GM23338 (cell line): ENCODE results near the gene YPEL1. TPM values are rescaled to one million over a fixed set of nuclear protein-coding genes. Genes with fewer than 3 reads are reported as not detected.

Source experiments
- ATAC-seq: fragments of 200-7000 bp; cut with Tn5 transposase; 3 replicates; pipeline ENCODE4 v1.9.1; 2020
- DNase-seq: peaks from one replicate; pipeline ENCODE4 v3.0.0-alpha.2; 2015; ENCODE audit warnings: low spot score
- H2AFZ ChIP-seq: fragments of 200-600 bp; sonication (generic); 2 replicates; pipeline ENCODE4 v1.8.0; 2016; ENCODE audit warnings: antibody characterized with exemption, mild to moderate bottlenecking, moderate library complexity
- H3F3A ChIP-seq: fragments of 200-600 bp; sonication (generic); replicated peaks from 2 replicates; pipeline ENCODE4 v1.8.0; 2017; ENCODE audit warnings: antibody characterized with exemption, mixed run types, low read depth
- H3K27ac ChIP-seq: fragments of 200-600 bp; sonication (generic); 2 replicates; pipeline ENCODE4 v1.6.1; 2016; ENCODE audit warnings: low read depth
- H3K27me3 ChIP-seq: fragments of 200-600 bp; sonication (generic); 2 replicates; pipeline ENCODE4 v1.8.0; 2016; ENCODE audit warnings: mild to moderate bottlenecking, mixed run types, moderate library complexity; ENCODE audit not compliant: insufficient read depth
- H3K36me3 ChIP-seq: fragments of 200-600 bp; sonication (generic); 2 replicates; pipeline ENCODE4 v1.8.0; 2016; ENCODE audit warnings: mild to moderate bottlenecking; ENCODE audit not compliant: insufficient read depth
- H3K4me1 ChIP-seq: fragments of 200-600 bp; sonication (generic); 2 replicates; pipeline ENCODE4 v1.8.0; 2016; ENCODE audit warnings: mild to moderate bottlenecking, moderate library complexity; ENCODE audit not compliant: insufficient read depth
- H3K4me2 ChIP-seq: fragments of 200-600 bp; sonication (generic); 2 replicates; pipeline ENCODE4 v1.7.1; 2017; ENCODE audit warnings: mixed run types
- H3K4me3 ChIP-seq: fragments of 200-600 bp; sonication (generic); 2 replicates; pipeline ENCODE4 v1.6.1; 2016; ENCODE audit warnings: mixed run types
- H3K79me2 ChIP-seq: fragments of 200-600 bp; sonication (generic); replicated peaks from 2 replicates; pipeline ENCODE4 v1.8.0; 2017; ENCODE audit warnings: mild to moderate bottlenecking; ENCODE audit not compliant: insufficient read depth
- H3K9me2 ChIP-seq: fragments of 200-600 bp; sonication (generic); 2 replicates; pipeline ENCODE4 v1.8.0; 2017; ENCODE audit not compliant: insufficient read depth
- H4K20me1 ChIP-seq: fragments of 200-600 bp; sonication (generic); replicated peaks from 2 replicates; pipeline ENCODE4 v1.8.0; 2017; ENCODE audit warnings: mild to moderate bottlenecking; ENCODE audit not compliant: insufficient read depth
- H3K27ac Mint-ChIP-seq: 2 replicates; pipeline ENCODE4 v1.8.0; 2020; ENCODE audit warnings: inconsistent platforms, mild to moderate bottlenecking, moderate library complexity, mixed read lengths
- H3K27me3 Mint-ChIP-seq: 3 replicates; pipeline ENCODE4 v1.8.0; 2022; ENCODE audit warnings: low read depth, mild to moderate bottlenecking, moderate library complexity, mixed read lengths, inconsistent platforms; ENCODE audit not compliant: insufficient read depth, poor library complexity
- H3K36me3 Mint-ChIP-seq: 3 replicates; pipeline ENCODE4 v1.8.0; 2021; ENCODE audit warnings: low read depth, mild to moderate bottlenecking, inconsistent platforms, moderate library complexity, mixed read lengths
- H3K4me1 Mint-ChIP-seq: 3 replicates; pipeline ENCODE4 v1.8.0; 2020; ENCODE audit warnings: mild to moderate bottlenecking, inconsistent platforms, mixed read lengths
- H3K4me3 Mint-ChIP-seq: 3 replicates; pipeline ENCODE4 v1.8.0; 2021; ENCODE audit warnings: moderate library complexity, mild to moderate bottlenecking, inconsistent platforms, mixed read lengths
- H3K9me3 Mint-ChIP-seq: 3 replicates; pipeline ENCODE4 v1.8.0; 2020; ENCODE audit warnings: moderate library complexity, mild to moderate bottlenecking, inconsistent platforms, mixed read lengths
- CREB1 ChIP-seq: fragments of 250-450 bp; sonication (Bioruptor Pico); IDR thresholded peaks from 2 replicates; pipeline ENCODE4 v1.5.0; 2020; ENCODE audit warnings: low read depth, mild to moderate bottlenecking, moderate library complexity
- EZH2 ChIP-seq: fragments of 200-600 bp; sonication (generic); IDR thresholded peaks from one replicate; pipeline ENCODE4 v1.8.0; 2017; ENCODE audit warnings: antibody characterized with exemption, mild to moderate bottlenecking, low read depth; ENCODE audit not compliant: unreplicated experiment
- EZH2phosphoT487 ChIP-seq: fragments of 200-600 bp; sonication (generic); IDR thresholded peaks from one replicate; pipeline ENCODE4 v1.8.1; 2018; ENCODE audit warnings: antibody characterized with exemption; ENCODE audit not compliant: unreplicated experiment
- JUNB ChIP-seq: IDR thresholded peaks from one replicate; pipeline ENCODE4 v1.6.1; 2016; ENCODE audit warnings: antibody characterized with exemption; ENCODE audit not compliant: unreplicated experiment
- NANOG ChIP-seq: IDR thresholded peaks from 2 replicates; pipeline ENCODE4 v1.6.1; 2016; ENCODE audit warnings: antibody characterized with exemption, borderline replicate concordance
- POLR2AphosphoS5 ChIP-seq: IDR thresholded peaks from 2 replicates; pipeline ENCODE4 v1.6.1; 2016; ENCODE audit warnings: antibody characterized with exemption, low read depth
- STAT1 ChIP-seq: IDR thresholded peaks from one replicate; pipeline ENCODE4 v1.6.1; 2016; ENCODE audit warnings: antibody characterized with exemption; ENCODE audit not compliant: unreplicated experiment
- ZNF114 ChIP-seq: fragments of 250-450 bp; sonication (Bioruptor Pico); IDR thresholded peaks from 2 replicates; pipeline ENCODE4 v1.5.0; 2020; ENCODE audit warnings: mild to moderate bottlenecking, moderate library complexity
- ZNF331 ChIP-seq: fragments of 250-450 bp; sonication (Bioruptor Pico); IDR thresholded peaks from 2 replicates; pipeline ENCODE4 v1.5.0; 2020; ENCODE audit warnings: low read depth, mild to moderate bottlenecking, moderate library complexity
- polyA plus RNA-seq: library from polyadenylated mRNA; unstranded; fragments of >200 nt; fragmentation: Nextera tagmentation; extraction: Ambion mirVana; gene quantifications from 2 replicates; pipeline ENCODE4 v1.2.1, GENCODE V29; 2016
- total RNA-seq: library from RNA; depleted of rRNA; stranded (reverse); fragments of >200 nt; shearing (Covaris generic); gene quantifications from 2 replicates; pipeline ENCODE4 v1.2.3, GENCODE V29; 2014
- TF ChIP-seq, protein P1 (sequence below): IDR thresholded peaks from one replicate; pipeline ENCODE4 v1.6.1; 2018; ENCODE audit warnings: antibody characterized with exemption; ENCODE audit not compliant: unreplicated experiment
- TF ChIP-seq, protein P2 (sequence below), 2 experiments: fragments of 200-600 bp in 1 of 2; sonication (generic) in 1 of 2; conservative IDR thresholded peaks; 2 replicates each; pipeline versions ENCODE4 v1.5.1 to v1.6.1; 2016 to 2017; ENCODE audit warnings: antibody characterized with exemption in 2 of 2, low read depth in 2 of 2, mild to moderate bottlenecking in 2 of 2, moderate library complexity in 1 of 2
- TF ChIP-seq, protein P3 (sequence below): fragments of 250-450 bp; sonication (Bioruptor Pico); IDR thresholded peaks from 2 replicates; pipeline ENCODE4 v1.5.0; 2020; ENCODE audit warnings: mild to moderate bottlenecking, moderate library complexity
- TF ChIP-seq, protein P4 (sequence below): IDR thresholded peaks from 2 replicates; pipeline ENCODE4 v1.6.1; 2016; ENCODE audit warnings: antibody characterized with exemption

YPEL1 gene
- total and polyA plus RNA-seq, 2 experiments from 2014 or later = 4.4 to 6.0 TPM

DNA sequence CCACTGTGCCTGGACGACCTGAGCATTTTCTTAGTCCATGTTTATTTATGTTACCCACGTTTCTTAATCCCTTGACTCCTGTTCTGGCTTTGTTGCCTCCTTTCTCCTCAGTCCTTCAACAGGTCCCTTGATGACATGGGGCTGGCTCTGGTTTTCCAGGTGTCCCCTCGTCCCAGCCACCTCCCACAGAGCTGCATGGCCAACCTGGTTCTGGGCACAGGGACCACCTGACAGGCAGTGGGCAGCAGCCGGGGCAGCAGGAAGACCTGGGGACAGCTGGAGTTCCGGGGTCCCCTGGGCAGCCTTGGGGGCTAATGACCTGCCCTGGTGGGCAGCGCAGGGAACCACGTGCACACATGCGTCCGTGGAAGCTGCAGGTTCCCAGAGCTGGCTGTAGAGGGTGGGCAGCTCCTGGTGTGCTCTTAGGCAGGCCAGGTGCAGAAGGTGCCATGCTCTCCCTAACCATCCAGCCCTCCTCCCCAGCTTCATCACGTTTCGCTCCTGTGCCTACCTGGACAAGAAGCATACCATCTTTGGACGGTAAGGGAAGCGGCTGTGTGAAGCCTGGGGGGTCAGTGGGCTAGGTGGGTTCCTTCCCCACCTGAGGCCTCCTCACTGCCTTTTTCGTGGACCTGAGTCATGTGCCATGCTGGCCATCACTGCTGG, 42.1 kb downstream of the YPEL1 start:
- no peaks in the 10 kb centered on the region for H3K36me3 ChIP-seq
- no peak overlapping the region for H2AFZ ChIP-seq
- Mint-ChIP-seq H3K9me3 (no peaks in the 10 kb centered on the region; the same call in 2 of the 3 replicates), H3K4me3 (no peak overlapping the region), H3K27ac (no peak overlapping the region), H3K27me3 (peaks cover 7% of the 10 kb centered on the region), H3K36me3 (peaks cover 22% of the 10 kb centered on the region), H3K4me1 (no peaks in the 10 kb centered on the region; the same call in 2 of the 3 replicates)
- H3K4me1 ChIP-seq = no peaks in the 10 kb centered on the region
- TF ChIP-seq, protein P1, sequence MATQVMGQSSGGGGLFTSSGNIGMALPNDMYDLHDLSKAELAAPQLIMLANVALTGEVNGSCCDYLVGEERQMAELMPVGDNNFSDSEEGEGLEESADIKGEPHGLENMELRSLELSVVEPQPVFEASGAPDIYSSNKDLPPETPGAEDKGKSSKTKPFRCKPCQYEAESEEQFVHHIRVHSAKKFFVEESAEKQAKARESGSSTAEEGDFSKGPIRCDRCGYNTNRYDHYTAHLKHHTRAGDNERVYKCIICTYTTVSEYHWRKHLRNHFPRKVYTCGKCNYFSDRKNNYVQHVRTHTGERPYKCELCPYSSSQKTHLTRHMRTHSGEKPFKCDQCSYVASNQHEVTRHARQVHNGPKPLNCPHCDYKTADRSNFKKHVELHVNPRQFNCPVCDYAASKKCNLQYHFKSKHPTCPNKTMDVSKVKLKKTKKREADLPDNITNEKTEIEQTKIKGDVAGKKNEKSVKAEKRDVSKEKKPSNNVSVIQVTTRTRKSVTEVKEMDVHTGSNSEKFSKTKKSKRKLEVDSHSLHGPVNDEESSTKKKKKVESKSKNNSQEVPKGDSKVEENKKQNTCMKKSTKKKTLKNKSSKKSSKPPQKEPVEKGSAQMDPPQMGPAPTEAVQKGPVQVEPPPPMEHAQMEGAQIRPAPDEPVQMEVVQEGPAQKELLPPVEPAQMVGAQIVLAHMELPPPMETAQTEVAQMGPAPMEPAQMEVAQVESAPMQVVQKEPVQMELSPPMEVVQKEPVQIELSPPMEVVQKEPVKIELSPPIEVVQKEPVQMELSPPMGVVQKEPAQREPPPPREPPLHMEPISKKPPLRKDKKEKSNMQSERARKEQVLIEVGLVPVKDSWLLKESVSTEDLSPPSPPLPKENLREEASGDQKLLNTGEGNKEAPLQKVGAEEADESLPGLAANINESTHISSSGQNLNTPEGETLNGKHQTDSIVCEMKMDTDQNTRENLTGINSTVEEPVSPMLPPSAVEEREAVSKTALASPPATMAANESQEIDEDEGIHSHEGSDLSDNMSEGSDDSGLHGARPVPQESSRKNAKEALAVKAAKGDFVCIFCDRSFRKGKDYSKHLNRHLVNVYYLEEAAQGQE = no peak
- no peak for TF ChIP-seq ZNF331 (CRISPR knock-in tag)
- TF ChIP-seq, protein P2, sequence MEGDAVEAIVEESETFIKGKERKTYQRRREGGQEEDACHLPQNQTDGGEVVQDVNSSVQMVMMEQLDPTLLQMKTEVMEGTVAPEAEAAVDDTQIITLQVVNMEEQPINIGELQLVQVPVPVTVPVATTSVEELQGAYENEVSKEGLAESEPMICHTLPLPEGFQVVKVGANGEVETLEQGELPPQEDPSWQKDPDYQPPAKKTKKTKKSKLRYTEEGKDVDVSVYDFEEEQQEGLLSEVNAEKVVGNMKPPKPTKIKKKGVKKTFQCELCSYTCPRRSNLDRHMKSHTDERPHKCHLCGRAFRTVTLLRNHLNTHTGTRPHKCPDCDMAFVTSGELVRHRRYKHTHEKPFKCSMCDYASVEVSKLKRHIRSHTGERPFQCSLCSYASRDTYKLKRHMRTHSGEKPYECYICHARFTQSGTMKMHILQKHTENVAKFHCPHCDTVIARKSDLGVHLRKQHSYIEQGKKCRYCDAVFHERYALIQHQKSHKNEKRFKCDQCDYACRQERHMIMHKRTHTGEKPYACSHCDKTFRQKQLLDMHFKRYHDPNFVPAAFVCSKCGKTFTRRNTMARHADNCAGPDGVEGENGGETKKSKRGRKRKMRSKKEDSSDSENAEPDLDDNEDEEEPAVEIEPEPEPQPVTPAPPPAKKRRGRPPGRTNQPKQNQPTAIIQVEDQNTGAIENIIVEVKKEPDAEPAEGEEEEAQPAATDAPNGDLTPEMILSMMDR (conservative IDR thresholded peaks at IDR 0.05; ENCODE audit: low read depth in 2 of 2) = no peak
- no peak for TF ChIP-seq EZH2
- TF ChIP-seq POLR2AphosphoS5 = no peak
- TF ChIP-seq CREB1 = no peak
- TF ChIP-seq, protein P3, sequence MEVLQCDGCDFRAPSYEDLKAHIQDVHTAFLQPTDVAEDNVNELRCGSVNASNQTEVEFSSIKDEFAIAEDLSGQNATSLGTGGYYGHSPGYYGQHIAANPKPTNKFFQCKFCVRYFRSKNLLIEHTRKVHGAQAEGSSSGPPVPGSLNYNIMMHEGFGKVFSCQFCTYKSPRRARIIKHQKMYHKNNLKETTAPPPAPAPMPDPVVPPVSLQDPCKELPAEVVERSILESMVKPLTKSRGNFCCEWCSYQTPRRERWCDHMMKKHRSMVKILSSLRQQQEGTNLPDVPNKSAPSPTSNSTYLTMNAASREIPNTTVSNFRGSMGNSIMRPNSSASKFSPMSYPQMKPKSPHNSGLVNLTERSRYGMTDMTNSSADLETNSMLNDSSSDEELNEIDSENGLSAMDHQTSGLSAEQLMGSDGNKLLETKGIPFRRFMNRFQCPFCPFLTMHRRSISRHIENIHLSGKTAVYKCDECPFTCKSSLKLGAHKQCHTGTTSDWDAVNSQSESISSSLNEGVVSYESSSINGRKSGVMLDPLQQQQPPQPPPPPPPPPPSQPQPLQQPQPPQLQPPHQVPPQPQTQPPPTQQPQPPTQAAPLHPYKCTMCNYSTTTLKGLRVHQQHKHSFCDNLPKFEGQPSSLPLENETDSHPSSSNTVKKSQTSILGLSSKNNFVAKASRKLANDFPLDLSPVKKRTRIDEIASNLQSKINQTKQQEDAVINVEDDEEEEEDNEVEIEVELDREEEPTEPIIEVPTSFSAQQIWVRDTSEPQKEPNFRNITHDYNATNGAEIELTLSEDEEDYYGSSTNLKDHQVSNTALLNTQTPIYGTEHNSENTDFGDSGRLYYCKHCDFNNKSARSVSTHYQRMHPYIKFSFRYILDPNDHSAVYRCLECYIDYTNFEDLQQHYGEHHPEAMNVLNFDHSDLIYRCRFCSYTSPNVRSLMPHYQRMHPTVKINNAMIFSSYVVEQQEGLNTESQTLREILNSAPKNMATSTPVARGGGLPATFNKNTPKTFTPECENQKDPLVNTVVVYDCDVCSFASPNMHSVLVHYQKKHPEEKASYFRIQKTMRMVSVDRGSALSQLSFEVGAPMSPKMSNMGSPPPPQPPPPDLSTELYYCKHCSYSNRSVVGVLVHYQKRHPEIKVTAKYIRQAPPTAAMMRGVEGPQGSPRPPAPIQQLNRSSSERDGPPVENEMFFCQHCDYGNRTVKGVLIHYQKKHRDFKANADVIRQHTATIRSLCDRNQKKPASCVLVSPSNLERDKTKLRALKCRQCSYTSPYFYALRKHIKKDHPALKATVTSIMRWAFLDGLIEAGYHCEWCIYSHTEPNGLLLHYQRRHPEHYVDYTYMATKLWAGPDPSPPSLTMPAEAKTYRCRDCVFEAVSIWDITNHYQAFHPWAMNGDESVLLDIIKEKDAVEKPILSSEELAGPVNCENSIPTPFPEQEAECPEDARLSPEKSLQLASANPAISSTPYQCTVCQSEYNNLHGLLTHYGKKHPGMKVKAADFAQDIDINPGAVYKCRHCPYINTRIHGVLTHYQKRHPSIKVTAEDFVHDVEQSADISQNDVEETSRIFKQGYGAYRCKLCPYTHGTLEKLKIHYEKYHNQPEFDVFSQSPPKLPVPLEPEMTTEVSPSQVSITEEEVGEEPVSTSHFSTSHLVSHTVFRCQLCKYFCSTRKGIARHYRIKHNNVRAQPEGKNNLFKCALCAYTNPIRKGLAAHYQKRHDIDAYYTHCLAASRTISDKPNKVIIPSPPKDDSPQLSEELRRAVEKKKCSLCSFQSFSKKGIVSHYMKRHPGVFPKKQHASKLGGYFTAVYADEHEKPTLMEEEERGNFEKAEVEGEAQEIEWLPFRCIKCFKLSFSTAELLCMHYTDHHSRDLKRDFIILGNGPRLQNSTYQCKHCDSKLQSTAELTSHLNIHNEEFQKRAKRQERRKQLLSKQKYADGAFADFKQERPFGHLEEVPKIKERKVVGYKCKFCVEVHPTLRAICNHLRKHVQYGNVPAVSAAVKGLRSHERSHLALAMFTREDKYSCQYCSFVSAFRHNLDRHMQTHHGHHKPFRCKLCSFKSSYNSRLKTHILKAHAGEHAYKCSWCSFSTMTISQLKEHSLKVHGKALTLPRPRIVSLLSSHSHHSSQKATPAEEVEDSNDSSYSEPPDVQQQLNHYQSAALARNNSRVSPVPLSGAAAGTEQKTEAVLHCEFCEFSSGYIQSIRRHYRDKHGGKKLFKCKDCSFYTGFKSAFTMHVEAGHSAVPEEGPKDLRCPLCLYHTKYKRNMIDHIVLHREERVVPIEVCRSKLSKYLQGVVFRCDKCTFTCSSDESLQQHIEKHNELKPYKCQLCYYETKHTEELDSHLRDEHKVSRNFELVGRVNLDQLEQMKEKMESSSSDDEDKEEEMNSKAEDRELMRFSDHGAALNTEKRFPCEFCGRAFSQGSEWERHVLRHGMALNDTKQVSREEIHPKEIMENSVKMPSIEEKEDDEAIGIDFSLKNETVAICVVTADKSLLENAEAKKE (CRISPR knock-in tag) = no peak
- no peak for TF ChIP-seq STAT1
- no peak for TF ChIP-seq EZH2phosphoT487
- TF ChIP-seq NANOG = no peak
- TF ChIP-seq, protein P4, sequence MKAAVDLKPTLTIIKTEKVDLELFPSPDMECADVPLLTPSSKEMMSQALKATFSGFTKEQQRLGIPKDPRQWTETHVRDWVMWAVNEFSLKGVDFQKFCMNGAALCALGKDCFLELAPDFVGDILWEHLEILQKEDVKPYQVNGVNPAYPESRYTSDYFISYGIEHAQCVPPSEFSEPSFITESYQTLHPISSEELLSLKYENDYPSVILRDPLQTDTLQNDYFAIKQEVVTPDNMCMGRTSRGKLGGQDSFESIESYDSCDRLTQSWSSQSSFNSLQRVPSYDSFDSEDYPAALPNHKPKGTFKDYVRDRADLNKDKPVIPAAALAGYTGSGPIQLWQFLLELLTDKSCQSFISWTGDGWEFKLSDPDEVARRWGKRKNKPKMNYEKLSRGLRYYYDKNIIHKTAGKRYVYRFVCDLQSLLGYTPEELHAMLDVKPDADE = no peak
- TF ChIP-seq JUNB = no peak
- no peak for TF ChIP-seq ZNF114
- ATAC-seq (no peak), DNase-seq (no peak)
- H3K79me2 ChIP-seq = no peaks in the 10 kb centered on the region
- no peaks in the 10 kb centered on the region for H3K9me2 ChIP-seq
- H4K20me1 ChIP-seq = peaks cover 9% of the 10 kb centered on the region
- H3K27me3 ChIP-seq = no peaks in the 10 kb centered on the region
- no peak overlapping the region for H3K27ac ChIP-seq
- no peak overlapping the region for H3K4me3 ChIP-seq
- H3K4me2 ChIP-seq = no peak overlapping the region
- H3F3A ChIP-seq = no peaks in the 10 kb centered on the region; the same call in 1 of the 2 replicates
